ENCODE measurements around the gene AMOTL2. TPM values are rescaled to one million over a fixed set of nuclear protein-coding genes. Genes with fewer than 3 reads are reported as not detected.
A peak's percentile ranks its signal among the peaks of the same experiment; 100 is the strongest.

The AMOTL2 gene
- total RNA-seq, 1 donor from 2014 or later = 79.2 TPM

- H3K27ac Mint-ChIP-seq = peak overlapping the region; percentile 88
- H3K36me3 Mint-ChIP-seq = no peaks in the 10 kb centered on the region
- peak overlapping the region; percentile 12 for H3K4me3 Mint-ChIP-seq
- peaks cover 24% of the 10 kb centered on the region for H3K4me1 Mint-ChIP-seq (ENCODE audit: unreplicated experiment)
- TF ChIP-seq, protein P1, sequence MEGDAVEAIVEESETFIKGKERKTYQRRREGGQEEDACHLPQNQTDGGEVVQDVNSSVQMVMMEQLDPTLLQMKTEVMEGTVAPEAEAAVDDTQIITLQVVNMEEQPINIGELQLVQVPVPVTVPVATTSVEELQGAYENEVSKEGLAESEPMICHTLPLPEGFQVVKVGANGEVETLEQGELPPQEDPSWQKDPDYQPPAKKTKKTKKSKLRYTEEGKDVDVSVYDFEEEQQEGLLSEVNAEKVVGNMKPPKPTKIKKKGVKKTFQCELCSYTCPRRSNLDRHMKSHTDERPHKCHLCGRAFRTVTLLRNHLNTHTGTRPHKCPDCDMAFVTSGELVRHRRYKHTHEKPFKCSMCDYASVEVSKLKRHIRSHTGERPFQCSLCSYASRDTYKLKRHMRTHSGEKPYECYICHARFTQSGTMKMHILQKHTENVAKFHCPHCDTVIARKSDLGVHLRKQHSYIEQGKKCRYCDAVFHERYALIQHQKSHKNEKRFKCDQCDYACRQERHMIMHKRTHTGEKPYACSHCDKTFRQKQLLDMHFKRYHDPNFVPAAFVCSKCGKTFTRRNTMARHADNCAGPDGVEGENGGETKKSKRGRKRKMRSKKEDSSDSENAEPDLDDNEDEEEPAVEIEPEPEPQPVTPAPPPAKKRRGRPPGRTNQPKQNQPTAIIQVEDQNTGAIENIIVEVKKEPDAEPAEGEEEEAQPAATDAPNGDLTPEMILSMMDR (conservative IDR thresholded peaks at IDR 0.05) = peak; percentile 99
- H3K27me3 Mint-ChIP-seq = peaks cover 3% of the 10 kb centered on the region
- H3K9me3 Mint-ChIP-seq = no peaks in the 10 kb centered on the region
- peak; percentile 85 for DNase-seq (ENCODE audit: extremely low spot score, unreplicated experiment)
Observed at GRCh38 chr3:134308350-134308891, 65.8 kb downstream of the AMOTL2 start.

DNA sequence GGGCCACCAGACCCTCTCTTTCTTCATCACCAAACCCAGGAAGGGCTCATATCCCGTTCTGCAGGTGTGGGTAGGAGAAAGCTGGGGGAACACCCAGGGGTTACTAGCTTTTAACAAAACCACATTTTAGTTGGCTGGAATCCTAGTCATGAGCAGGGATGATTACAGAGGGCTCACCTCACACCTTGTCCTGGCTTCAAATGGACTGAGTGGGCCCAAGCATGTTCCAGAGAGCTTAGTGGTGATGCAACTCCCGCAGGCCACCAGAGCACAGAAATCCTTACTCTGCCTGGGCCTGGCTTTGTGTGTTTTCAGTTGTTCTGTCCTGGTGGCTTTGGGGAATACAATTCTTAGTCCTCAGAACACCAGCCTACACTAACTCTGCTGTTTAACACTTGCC, 66.8 kb downstream of the AMOTL2 start:
- peaks cover 24% of the 10 kb centered on the region for H3K4me1 Mint-ChIP-seq (ENCODE audit: unreplicated experiment)
- peaks cover 3% of the 10 kb centered on the region for H3K27me3 Mint-ChIP-seq
- no peaks in the 10 kb centered on the region for H3K9me3 Mint-ChIP-seq
- H3K27ac Mint-ChIP-seq = no peak overlapping the region
- DNase-seq (ENCODE audit: extremely low spot score, unreplicated experiment) = no peak
- no peaks in the 10 kb centered on the region for H3K36me3 Mint-ChIP-seq
- TF ChIP-seq, protein P1 (conservative IDR thresholded peaks at IDR 0.05) = no peak
- no peak overlapping the region for H3K4me3 Mint-ChIP-seq

DNA sequence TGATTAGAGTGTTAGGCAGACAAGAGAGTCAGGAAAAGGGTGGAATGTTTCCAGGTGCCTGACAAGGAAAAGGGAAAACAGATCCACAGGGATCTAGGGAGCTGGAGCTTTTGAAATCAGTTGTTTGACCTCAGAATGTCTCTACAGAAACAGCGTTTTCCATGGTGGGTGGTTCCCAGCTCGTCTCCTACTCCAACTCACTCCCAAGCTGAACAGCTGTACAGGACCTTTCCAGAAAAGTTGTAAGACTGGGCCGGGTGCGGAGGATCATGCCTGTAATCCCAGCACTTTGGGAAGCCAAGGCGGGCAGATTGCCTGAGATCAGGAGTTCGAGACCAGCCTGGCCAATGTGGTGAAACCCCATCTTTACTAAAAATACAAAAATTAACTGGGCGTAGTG, 67.9 kb downstream of the AMOTL2 start:
- no peak for DNase-seq (ENCODE audit: extremely low spot score, unreplicated experiment)
- Mint-ChIP-seq H3K9me3 (no peaks in the 10 kb centered on the region), H3K4me1 (ENCODE audit: unreplicated experiment) (peaks cover 24% of the 10 kb centered on the region), H3K4me3 (no peak overlapping the region), H3K27ac (no peak overlapping the region), H3K27me3 (peaks cover 3% of the 10 kb centered on the region), H3K36me3 (no peaks in the 10 kb centered on the region)
- TF ChIP-seq, protein P1 (conservative IDR thresholded peaks at IDR 0.05) = no peak

Small RNA genes within 50 kb of the gene (microRNA-seq; reads per million reads assigned to microRNA genes)
- gene MIR6827 = not detected

Other genes starting within 250 kb of the AMOTL2 start
- gene RYK, start 123.6 kb downstream of the AMOTL2 start, total RNA-seq (ENCODE audit: low replicate concordance) = 50.7 and 59.2 TPM in 2 replicates
- gene ANAPC13, start 111.5 kb upstream of the AMOTL2 start, total RNA-seq (ENCODE audit: low replicate concordance) = 47.8 and 57.0 TPM in 2 replicates
- 14.5 and 22.8 TPM in 2 replicates for gene CEP63, start 111.6 kb upstream of the AMOTL2 start, total RNA-seq (ENCODE audit: low replicate concordance)

Measured in type B pancreatic cell (in vitro differentiated cells).